ENCODE measurements around the gene CPLX1.

DNA sequence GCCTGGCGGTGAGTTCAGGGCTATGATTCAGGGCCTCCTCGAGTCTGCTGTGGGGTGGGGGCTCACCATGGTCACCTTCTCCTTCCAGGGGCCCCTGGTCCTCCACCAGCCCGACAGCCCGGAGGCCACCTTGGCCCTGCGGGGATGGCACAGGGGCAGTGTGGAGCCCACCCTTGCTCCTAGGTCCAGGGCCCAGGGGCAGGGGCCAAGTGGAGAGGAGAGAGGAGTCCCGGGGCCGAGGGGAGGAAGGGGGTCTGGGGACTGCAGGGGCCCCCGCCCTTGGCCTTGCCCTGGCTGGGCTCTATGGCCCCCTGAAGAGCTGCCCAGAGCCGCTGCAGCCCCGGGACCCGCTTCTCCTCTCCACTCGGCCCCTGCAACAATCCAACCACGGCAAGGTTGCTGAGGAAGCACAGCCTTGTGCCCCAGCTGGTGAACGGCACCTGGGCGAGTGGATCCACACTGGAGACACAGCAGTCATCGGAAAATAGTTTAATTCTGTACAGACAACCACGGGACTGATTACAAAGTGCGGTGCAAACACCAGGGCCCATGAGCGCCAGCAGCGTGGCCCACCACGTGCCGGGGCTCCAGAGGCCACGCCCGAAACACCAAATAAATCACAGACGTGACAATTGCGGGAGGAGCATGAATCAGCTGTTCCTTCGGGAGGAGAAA, 23.0 kb upstream of the CPLX1 start:
- TF ChIP-seq EZH2phosphoT487 (IDR thresholded peaks at IDR 0.05; ENCODE audit: borderline replicate concordance, low read depth, low read length) = no peak
- TF ChIP-seq, protein P1, sequence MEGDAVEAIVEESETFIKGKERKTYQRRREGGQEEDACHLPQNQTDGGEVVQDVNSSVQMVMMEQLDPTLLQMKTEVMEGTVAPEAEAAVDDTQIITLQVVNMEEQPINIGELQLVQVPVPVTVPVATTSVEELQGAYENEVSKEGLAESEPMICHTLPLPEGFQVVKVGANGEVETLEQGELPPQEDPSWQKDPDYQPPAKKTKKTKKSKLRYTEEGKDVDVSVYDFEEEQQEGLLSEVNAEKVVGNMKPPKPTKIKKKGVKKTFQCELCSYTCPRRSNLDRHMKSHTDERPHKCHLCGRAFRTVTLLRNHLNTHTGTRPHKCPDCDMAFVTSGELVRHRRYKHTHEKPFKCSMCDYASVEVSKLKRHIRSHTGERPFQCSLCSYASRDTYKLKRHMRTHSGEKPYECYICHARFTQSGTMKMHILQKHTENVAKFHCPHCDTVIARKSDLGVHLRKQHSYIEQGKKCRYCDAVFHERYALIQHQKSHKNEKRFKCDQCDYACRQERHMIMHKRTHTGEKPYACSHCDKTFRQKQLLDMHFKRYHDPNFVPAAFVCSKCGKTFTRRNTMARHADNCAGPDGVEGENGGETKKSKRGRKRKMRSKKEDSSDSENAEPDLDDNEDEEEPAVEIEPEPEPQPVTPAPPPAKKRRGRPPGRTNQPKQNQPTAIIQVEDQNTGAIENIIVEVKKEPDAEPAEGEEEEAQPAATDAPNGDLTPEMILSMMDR (conservative IDR thresholded peaks at IDR 0.05; ENCODE audit: low read length) = no peak
